Uterus (tissue), 4 donors: ENCODE results near the gene ANKRD62. TPM values are rescaled to one million over a fixed set of nuclear protein-coding genes. Genes with fewer than 3 reads are reported as not detected.

Source experiments
- DNase-seq, 2 donors: peaks; one replicate each; pipeline ENCODE4 v3.0.0-alpha.2; 2019 to 2020
- H3K27ac ChIP-seq, 2 donors: fragments of 200-600 bp; sonication (generic); 1 replicate in 1 of 2; 2 replicates in 1 of 2; pipeline ENCODE4 v1.5.1; 2016 to 2018
- H3K27me3 ChIP-seq, 2 donors: fragments of 200-600 bp; sonication (generic); one replicate each; pipeline ENCODE4 v1.5.1; 2018 to 2019; ENCODE audit warnings: control low read depth in 1 of 2
- H3K36me3 ChIP-seq, 2 donors: fragments of 200-600 bp; sonication (generic); one replicate each; pipeline ENCODE4 v1.5.1; 2019; ENCODE audit warnings: control low read depth in 1 of 2
- H3K4me1 ChIP-seq, 2 donors: fragments of 200-600 bp; sonication (generic); one replicate each; pipeline ENCODE4 v1.5.1; 2018 to 2019; ENCODE audit warnings: control low read depth in 1 of 2
- H3K4me3 ChIP-seq, 2 donors: fragments of 200-600 bp; sonication (generic); 1 replicate in 1 of 2; 2 replicates in 1 of 2; pipeline ENCODE4 v1.5.1; 2018 to 2019; ENCODE audit warnings: mild to moderate bottlenecking in 1 of 2
- H3K9me3 ChIP-seq, 2 donors: fragments of 200-600 bp; sonication (generic); one replicate each; pipeline ENCODE4 v1.5.1; 2019; ENCODE audit warnings: control low read depth in 1 of 2
- POLR2A ChIP-seq, 2 donors: fragments of 450-650 bp; IDR thresholded peaks; one replicate each; pipeline ENCODE4 v1.6.1; 2016; ENCODE audit warnings: antibody characterized with exemption in 2 of 2, mild to moderate bottlenecking in 1 of 2, moderate library complexity in 1 of 2
- intact Hi-C: fragments of 100-400 bp; cut with DNase I; formaldehyde crosslinking; loops from one replicate; pipeline ENCODE4 v1.15.1; 2023; ENCODE audit warnings: low total_unique reads
- total RNA-seq, 4 donors: library from RNA; depleted of rRNA in 3 of 4; stranded (reverse); fragments of >200 nt in 3 of 4; gene quantifications; one replicate each; pipeline versions ENCODE4 v1.1.0 to v1.2.4, GENCODE V29; 2014 to 2023
- TF ChIP-seq, protein P1 (sequence below), 4 experiments: fragments of 200-600 bp in 2 of 4; fragments of 450-650 bp in 2 of 4; sonication (generic) in 2 of 4; IDR thresholded peaks; one replicate each; pipeline ENCODE4 v1.5.1; 2016 to 2019; ENCODE audit warnings: antibody characterized with exemption in 4 of 4, mild to moderate bottlenecking in 2 of 4, moderate library complexity in 1 of 4
- donor health status: DM: yes; HTN: yes; CAD: no.

ANKRD62 gene
- total RNA-seq, 4 donors from 2014 or later: 0.07 to 0.18 TPM; not detected in 2

DNA sequence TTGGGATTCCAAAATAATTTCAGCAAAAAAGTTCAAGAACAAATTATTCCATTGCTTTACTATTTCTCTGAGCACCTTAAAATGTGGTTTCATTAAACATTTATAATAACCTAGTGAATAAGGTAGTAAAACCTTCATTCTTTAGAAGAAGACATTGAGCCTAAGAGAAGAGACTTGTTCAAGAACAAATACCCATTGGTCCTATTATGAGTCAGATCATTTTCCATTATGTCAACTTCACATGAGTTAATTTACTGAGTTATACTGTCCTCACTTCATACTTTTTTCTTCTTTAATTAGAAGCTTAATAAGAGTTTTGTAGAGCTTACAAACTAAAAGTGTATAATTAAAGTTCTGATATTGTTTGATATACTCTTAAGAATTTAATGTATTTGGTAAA, 5.5 kb downstream of the ANKRD62 start:
- no peak overlapping the region for H3K27ac ChIP-seq
- no peak for DNase-seq
- H3K27me3 ChIP-seq: no peaks in the 10 kb centered on the region
- no peaks in the 10 kb centered on the region for H3K9me3 ChIP-seq
- intact Hi-C loops: no loop called here
- TF ChIP-seq, protein P1, sequence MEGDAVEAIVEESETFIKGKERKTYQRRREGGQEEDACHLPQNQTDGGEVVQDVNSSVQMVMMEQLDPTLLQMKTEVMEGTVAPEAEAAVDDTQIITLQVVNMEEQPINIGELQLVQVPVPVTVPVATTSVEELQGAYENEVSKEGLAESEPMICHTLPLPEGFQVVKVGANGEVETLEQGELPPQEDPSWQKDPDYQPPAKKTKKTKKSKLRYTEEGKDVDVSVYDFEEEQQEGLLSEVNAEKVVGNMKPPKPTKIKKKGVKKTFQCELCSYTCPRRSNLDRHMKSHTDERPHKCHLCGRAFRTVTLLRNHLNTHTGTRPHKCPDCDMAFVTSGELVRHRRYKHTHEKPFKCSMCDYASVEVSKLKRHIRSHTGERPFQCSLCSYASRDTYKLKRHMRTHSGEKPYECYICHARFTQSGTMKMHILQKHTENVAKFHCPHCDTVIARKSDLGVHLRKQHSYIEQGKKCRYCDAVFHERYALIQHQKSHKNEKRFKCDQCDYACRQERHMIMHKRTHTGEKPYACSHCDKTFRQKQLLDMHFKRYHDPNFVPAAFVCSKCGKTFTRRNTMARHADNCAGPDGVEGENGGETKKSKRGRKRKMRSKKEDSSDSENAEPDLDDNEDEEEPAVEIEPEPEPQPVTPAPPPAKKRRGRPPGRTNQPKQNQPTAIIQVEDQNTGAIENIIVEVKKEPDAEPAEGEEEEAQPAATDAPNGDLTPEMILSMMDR (IDR thresholded peaks at IDR 0.05): no peak
- no peak for TF ChIP-seq POLR2A (IDR thresholded peaks at IDR 0.05)
- no peaks in the 10 kb centered on the region for H3K36me3 ChIP-seq
- no peaks in the 10 kb centered on the region for H3K4me1 ChIP-seq
- no peak overlapping the region for H3K4me3 ChIP-seq

DNA sequence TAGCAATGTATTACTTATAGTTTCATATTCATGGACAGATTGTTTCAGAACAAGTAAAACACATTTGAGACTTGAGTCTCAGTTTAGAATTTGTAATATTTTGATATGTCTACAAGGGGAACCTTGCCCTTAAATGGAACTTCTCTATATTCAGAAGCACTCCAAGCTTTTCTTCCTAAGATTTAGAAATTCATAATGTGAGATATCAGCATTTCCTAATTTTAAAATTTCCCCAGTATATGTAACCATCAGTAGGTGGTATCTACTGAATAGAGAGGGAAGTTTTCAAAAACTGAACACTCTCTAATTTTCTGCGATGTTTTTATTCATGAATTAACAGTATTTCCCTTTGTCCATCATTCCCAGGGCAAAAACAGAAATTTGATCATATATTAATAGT, 7.6 kb downstream of the ANKRD62 start:
- no peaks in the 10 kb centered on the region for H3K4me1 ChIP-seq
- no peaks in the 10 kb centered on the region for H3K27me3 ChIP-seq
- intact Hi-C loops: no loop called here
- H3K27ac ChIP-seq: no peak overlapping the region
- TF ChIP-seq, protein P1 (IDR thresholded peaks at IDR 0.05): no peak
- TF ChIP-seq POLR2A (IDR thresholded peaks at IDR 0.05): no peak
- no peak for DNase-seq
- no peaks in the 10 kb centered on the region for H3K36me3 ChIP-seq
- H3K9me3 ChIP-seq: no peaks in the 10 kb centered on the region
- no peak overlapping the region for H3K4me3 ChIP-seq

DNA sequence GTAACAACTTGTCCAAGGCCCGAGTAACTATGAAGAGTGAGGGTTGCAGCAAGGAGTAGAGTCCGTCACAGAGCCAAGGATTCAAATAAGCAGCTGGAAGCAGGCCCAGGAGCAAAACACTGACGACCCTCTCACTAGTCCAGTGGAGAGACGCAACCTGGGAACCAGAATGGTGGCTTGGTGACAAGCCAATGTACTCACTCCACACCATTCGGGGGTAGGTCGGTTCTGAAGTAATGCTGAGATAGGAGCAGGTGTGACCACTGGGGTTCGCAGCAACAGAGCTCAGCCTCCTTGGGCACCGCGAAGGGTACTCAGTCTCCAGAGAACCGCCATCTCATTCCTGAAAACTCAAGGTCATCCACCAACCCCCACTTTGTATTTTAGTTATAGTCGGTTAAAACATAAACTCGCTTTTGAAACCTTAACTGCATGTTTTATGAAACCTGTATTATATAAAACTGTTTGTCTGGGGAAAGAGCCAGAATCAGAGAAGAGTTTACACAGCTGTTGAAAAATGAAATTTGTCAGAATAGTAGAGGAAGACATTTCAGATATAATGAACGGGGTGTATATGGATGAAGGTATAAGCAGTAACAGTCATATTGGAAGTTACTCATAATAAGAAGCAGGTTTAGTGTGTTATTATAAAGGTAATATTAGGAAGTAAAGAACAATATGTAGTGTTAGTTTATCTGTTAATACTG, 8.6 kb downstream of the ANKRD62 start:
- no peak for TF ChIP-seq POLR2A (IDR thresholded peaks at IDR 0.05)
- TF ChIP-seq, protein P1 (IDR thresholded peaks at IDR 0.05): no peak
- no peaks in the 10 kb centered on the region for H3K4me1 ChIP-seq
- H3K27ac ChIP-seq: no peak overlapping the region
- H3K36me3 ChIP-seq: no peaks in the 10 kb centered on the region
- no peak overlapping the region for H3K4me3 ChIP-seq
- H3K9me3 ChIP-seq: no peaks in the 10 kb centered on the region
- no peaks in the 10 kb centered on the region for H3K27me3 ChIP-seq
- no peak for DNase-seq
- intact Hi-C loops: no loop called here

DNA sequence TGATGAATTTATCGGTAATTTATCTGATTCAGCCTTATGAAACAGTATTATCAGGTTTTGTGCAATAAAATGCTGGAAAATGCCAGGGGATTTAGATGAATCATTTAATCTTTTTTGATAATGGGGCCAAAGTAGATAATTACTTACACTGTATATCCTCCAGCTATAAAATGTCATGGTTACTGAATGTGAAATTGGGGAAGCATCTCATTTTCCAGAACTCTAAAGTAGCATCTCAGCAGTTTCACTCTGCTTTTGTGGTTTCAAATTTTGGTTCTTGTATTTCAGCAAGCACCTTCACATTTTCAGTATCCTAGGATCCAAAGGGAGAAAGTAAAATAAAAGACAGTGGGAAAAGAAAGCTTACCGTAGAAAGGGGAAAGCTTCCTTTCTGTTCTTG, 12.8 kb downstream of the ANKRD62 start:
- no peak overlapping the region for H3K27ac ChIP-seq
- intact Hi-C loops: no loop called here
- H3K4me1 ChIP-seq: no peaks in the 10 kb centered on the region
- H3K36me3 ChIP-seq: no peaks in the 10 kb centered on the region
- no peaks in the 10 kb centered on the region for H3K9me3 ChIP-seq
- no peak overlapping the region for H3K4me3 ChIP-seq
- no peak for DNase-seq
- H3K27me3 ChIP-seq: no peaks in the 10 kb centered on the region
- no peak for TF ChIP-seq POLR2A (IDR thresholded peaks at IDR 0.05)
- TF ChIP-seq, protein P1 (IDR thresholded peaks at IDR 0.05): no peak

DNA sequence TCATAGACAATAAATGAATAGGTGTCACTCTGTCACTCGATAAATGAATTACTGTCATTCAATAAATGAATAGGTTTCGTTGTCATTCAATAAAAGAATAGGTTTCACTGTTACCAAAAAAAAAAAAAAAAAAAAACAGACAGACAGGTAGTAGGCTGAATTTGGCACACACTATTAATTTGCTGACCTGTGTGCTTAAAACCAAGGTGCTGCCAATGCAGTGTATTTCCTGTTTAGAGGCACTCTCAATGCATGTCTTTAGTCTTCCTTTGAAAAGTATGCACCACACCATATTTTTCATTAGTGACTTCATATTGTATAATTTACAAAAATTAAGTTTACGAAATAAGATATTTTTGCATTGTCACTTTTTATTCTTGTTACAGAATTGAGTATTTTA, 16.2 kb downstream of the ANKRD62 start:
- intact Hi-C loops: no loop called here
- Histone ChIP-seq H3K4me3 (no peak overlapping the region), H3K9me3 (no peaks in the 10 kb centered on the region), H3K36me3 (no peaks in the 10 kb centered on the region), H3K27me3 (no peaks in the 10 kb centered on the region), H3K27ac (no peak overlapping the region), H3K4me1 (no peaks in the 10 kb centered on the region)
- DNase-seq: no peak
- TF ChIP-seq, protein P1 (IDR thresholded peaks at IDR 0.05): no peak
- TF ChIP-seq POLR2A (IDR thresholded peaks at IDR 0.05): no peak
